A549 (cell line): Measurements from ENCODE around the gene UBA7.

Source experiments
- CTCF ChIP-seq: fragments of >200 bp; sonication (Bioruptor Twin); formaldehyde crosslinking; IDR thresholded peaks from 3 replicates; pipeline ENCODE4 v1.5.1; 2016
- EP300 ChIP-seq, 2 experiments: fragments of >200 bp; sonication (Bioruptor Twin); formaldehyde crosslinking; IDR thresholded peaks; 2 replicates in 1 of 2; 3 replicates in 1 of 2; pipeline ENCODE4 v1.6.1; 2016 to 2017
- NR3C1 ChIP-seq: fragments of >200 bp; sonication (Bioruptor Twin); formaldehyde crosslinking; IDR thresholded peaks from 3 replicates; pipeline ENCODE4 v1.6.1; 2017

GRCh38 chr3:49775538-49775937, 38.2 kb downstream of the UBA7 start:
- TF ChIP-seq EP300 (IDR thresholded peaks at IDR 0.05) (no peak), CTCF (no peak), NR3C1 (no peak)
